ENCODE results near the gene VPS37B. TPM values are rescaled to one million over a fixed set of nuclear protein-coding genes. Genes with fewer than 3 reads are reported as not detected.

VPS37B gene
- total RNA-seq, 1 donor from 2014 or later, result 13.8 TPM

GRCh38 chr12:122889761-122890520 lies 6.0 kb downstream of the VPS37B start:
- TF ChIP-seq CTCF (IDR thresholded peaks at IDR 0.05; ENCODE audit: unreplicated experiment), result no peak
- H3K9me3 Mint-ChIP-seq (ENCODE audit: unreplicated experiment), result no peaks in the 10 kb centered on the region
- peak overlapping the region; percentile 72 for H3K27ac Mint-ChIP-seq (ENCODE audit: unreplicated experiment)
- peaks cover 4% of the 10 kb centered on the region for H3K36me3 Mint-ChIP-seq (ENCODE audit: low read depth, unreplicated experiment)
- no peak for DNase-seq (ENCODE audit: low spot score)
- no peak overlapping the region for H3K4me3 Mint-ChIP-seq (ENCODE audit: unreplicated experiment)
- peaks cover 26% of the 10 kb centered on the region for H3K4me1 Mint-ChIP-seq (ENCODE audit: unreplicated experiment)
- H3K27me3 Mint-ChIP-seq (ENCODE audit: unreplicated experiment), result peaks cover 18% of the 10 kb centered on the region

GRCh38 chr12:122888232-122888752 lies 7.6 kb downstream of the VPS37B start:
- peaks cover 16% of the 10 kb centered on the region for H3K27me3 Mint-ChIP-seq (ENCODE audit: unreplicated experiment)
- peaks cover 4% of the 10 kb centered on the region for H3K36me3 Mint-ChIP-seq (ENCODE audit: low read depth, unreplicated experiment)
- no peak for TF ChIP-seq CTCF (IDR thresholded peaks at IDR 0.05; ENCODE audit: unreplicated experiment)
- H3K27ac Mint-ChIP-seq (ENCODE audit: unreplicated experiment), result peak overlapping the region; percentile 88
- peaks cover 35% of the 10 kb centered on the region for H3K4me1 Mint-ChIP-seq (ENCODE audit: unreplicated experiment)
- peak overlapping the region; percentile 63 for H3K4me3 Mint-ChIP-seq (ENCODE audit: unreplicated experiment)
- no peaks in the 10 kb centered on the region for H3K9me3 Mint-ChIP-seq (ENCODE audit: unreplicated experiment)
- no peak for DNase-seq (ENCODE audit: low spot score)

GRCh38 chr12:122887819-122888212 lies 8.1 kb downstream of the VPS37B start:
- no peak for DNase-seq (ENCODE audit: low spot score)
- Mint-ChIP-seq H3K27me3 (ENCODE audit: unreplicated experiment) (peaks cover 16% of the 10 kb centered on the region), H3K4me3 (ENCODE audit: unreplicated experiment) (no peak overlapping the region), H3K36me3 (ENCODE audit: low read depth, unreplicated experiment) (peaks cover 4% of the 10 kb centered on the region), H3K27ac (ENCODE audit: unreplicated experiment) (no peak overlapping the region), H3K9me3 (ENCODE audit: unreplicated experiment) (no peaks in the 10 kb centered on the region), H3K4me1 (ENCODE audit: unreplicated experiment) (peaks cover 35% of the 10 kb centered on the region)
- TF ChIP-seq CTCF (IDR thresholded peaks at IDR 0.05; ENCODE audit: unreplicated experiment), result no peak

GRCh38 chr12:122886851-122887818 lies 8.8 kb downstream of the VPS37B start:
- peaks cover 16% of the 10 kb centered on the region for H3K27me3 Mint-ChIP-seq (ENCODE audit: unreplicated experiment)
- peak overlapping the region; percentile 15 for H3K27ac Mint-ChIP-seq (ENCODE audit: unreplicated experiment)
- no peak for TF ChIP-seq CTCF (IDR thresholded peaks at IDR 0.05; ENCODE audit: unreplicated experiment)
- peaks cover 4% of the 10 kb centered on the region for H3K36me3 Mint-ChIP-seq (ENCODE audit: low read depth, unreplicated experiment)
- no peaks in the 10 kb centered on the region for H3K9me3 Mint-ChIP-seq (ENCODE audit: unreplicated experiment)
- peak overlapping the region; percentile 13 for H3K4me3 Mint-ChIP-seq (ENCODE audit: unreplicated experiment)
- H3K4me1 Mint-ChIP-seq (ENCODE audit: unreplicated experiment), result peaks cover 31% of the 10 kb centered on the region
- DNase-seq (ENCODE audit: low spot score), result no peak
